Measurements from ENCODE around the gene PON2.

- no peak for TF ChIP-seq CTCF (optimal IDR thresholded peaks at IDR 0.05 in 1 of 3, IDR thresholded peaks at IDR 0.05 in 1 of 3, conservative IDR thresholded peaks at IDR 0.05 in 1 of 3; ENCODE audit: extremely low read depth in 1 of 3, insufficient read depth in 2 of 3, low read length in 3 of 3)
- no peak for TF ChIP-seq EZH2 (IDR thresholded peaks at IDR 0.05; ENCODE audit: low read length)
Measured at GRCh38 chr7:95479992-95480624, 45.3 kb upstream of the PON2 start.

Data from keratinocyte (primary cell).